A549 (cell line): Measurements from ENCODE around the gene SUGCT.

Experiments
- CHD4 ChIP-seq: fragments of 200-600 bp; sonication (generic); IDR thresholded peaks from 2 replicates; pipeline ENCODE4 v1.6.1; 2016; ENCODE audit warnings: antibody characterized with exemption, mild to moderate bottlenecking, borderline replicate concordance
- EP300 ChIP-seq, 2 experiments: fragments of >200 bp; sonication (Bioruptor Twin); formaldehyde crosslinking; IDR thresholded peaks; 2 replicates in 1 of 2; 3 replicates in 1 of 2; pipeline ENCODE4 v1.6.1; 2016 to 2017
- MAFK ChIP-seq: fragments of 450-650 bp; IDR thresholded peaks from 2 replicates; pipeline ENCODE4 v1.6.1; 2014; ENCODE audit not compliant: partially characterized antibody
- PBX3 ChIP-seq: IDR thresholded peaks from 2 replicates; pipeline ENCODE4 v1.6.1; 2012
- POLR2A ChIP-seq: IDR thresholded peaks from 2 replicates; pipeline ENCODE4 v1.6.1; 2012; ENCODE audit warnings: mild to moderate bottlenecking, low read length
- RFX5 ChIP-seq: fragments of 450-650 bp; IDR thresholded peaks from 2 replicates; pipeline ENCODE4 v1.7.1; 2014; ENCODE audit warnings: antibody characterized with exemption, mild to moderate bottlenecking, moderate library complexity
- TP53 ChIP-seq: fragments of 250-450 bp; sonication (Bioruptor Pico); IDR thresholded peaks from 2 replicates; pipeline ENCODE4 v1.5.0; 2021; ENCODE audit warnings: mild to moderate bottlenecking, moderate library complexity
- USF2 ChIP-seq: fragments of 450-650 bp; IDR thresholded peaks from 2 replicates; pipeline ENCODE4 v1.6.1; 2014; ENCODE audit warnings: antibody characterized with exemption

GRCh38 chr7:40186586-40186985, 51.8 kb downstream of the SUGCT start:
- no peak for TF ChIP-seq USF2
- no peak for TF ChIP-seq RFX5
- no peak for TF ChIP-seq POLR2A
- no peak for TF ChIP-seq PBX3
- no peak for TF ChIP-seq MAFK
- no peak for TF ChIP-seq CHD4
- TF ChIP-seq EP300 (IDR thresholded peaks at IDR 0.05), result no peak
- TF ChIP-seq TP53 (CRISPR knock-in tag), result no peak
